Mammary epithelial cell (primary cell): Measurements from ENCODE around the gene OXLD1.

Experiments used
- EZH2 ChIP-seq: IDR thresholded peaks from 2 replicates; pipeline ENCODE4 v1.6.1; 2012; ENCODE audit warnings: low read length, inconsistent platforms, borderline replicate concordance
- TF ChIP-seq, protein P1 (sequence below), 2 donors: IDR thresholded peaks in 1 of 2; conservative IDR thresholded peaks in 1 of 2; 2 replicates each; pipeline ENCODE4 v1.5.1; 2011 to 2012; ENCODE audit warnings: inconsistent platforms in 2 of 2, low read length in 2 of 2, mild to moderate bottlenecking in 2 of 2, control low read depth in 1 of 2, low read depth in 1 of 2; ENCODE audit not compliant: insufficient read depth in 1 of 2; ENCODE audit errors: extremely low read depth in 1 of 2

GRCh38 chr17:81681672-81682071, 15.3 kb upstream of the OXLD1 start:
- TF ChIP-seq, protein P1, sequence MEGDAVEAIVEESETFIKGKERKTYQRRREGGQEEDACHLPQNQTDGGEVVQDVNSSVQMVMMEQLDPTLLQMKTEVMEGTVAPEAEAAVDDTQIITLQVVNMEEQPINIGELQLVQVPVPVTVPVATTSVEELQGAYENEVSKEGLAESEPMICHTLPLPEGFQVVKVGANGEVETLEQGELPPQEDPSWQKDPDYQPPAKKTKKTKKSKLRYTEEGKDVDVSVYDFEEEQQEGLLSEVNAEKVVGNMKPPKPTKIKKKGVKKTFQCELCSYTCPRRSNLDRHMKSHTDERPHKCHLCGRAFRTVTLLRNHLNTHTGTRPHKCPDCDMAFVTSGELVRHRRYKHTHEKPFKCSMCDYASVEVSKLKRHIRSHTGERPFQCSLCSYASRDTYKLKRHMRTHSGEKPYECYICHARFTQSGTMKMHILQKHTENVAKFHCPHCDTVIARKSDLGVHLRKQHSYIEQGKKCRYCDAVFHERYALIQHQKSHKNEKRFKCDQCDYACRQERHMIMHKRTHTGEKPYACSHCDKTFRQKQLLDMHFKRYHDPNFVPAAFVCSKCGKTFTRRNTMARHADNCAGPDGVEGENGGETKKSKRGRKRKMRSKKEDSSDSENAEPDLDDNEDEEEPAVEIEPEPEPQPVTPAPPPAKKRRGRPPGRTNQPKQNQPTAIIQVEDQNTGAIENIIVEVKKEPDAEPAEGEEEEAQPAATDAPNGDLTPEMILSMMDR (conservative IDR thresholded peaks at IDR 0.05 in 1 of 2, IDR thresholded peaks at IDR 0.05 in 1 of 2; ENCODE audit: extremely low read depth in 1 of 2, insufficient read depth in 1 of 2, low read depth in 1 of 2, low read length in 2 of 2): no peak
- no peak for TF ChIP-seq EZH2
